DMS153 (cell line): ENCODE measurements around the gene GAB3.
"Not testable (repeated sequence)": the region's sequence is repeated elsewhere in the genome, so short reads cannot be mapped to it uniquely, and the experiment has no call there.

Experiments used
- DNase-seq: peaks from one replicate; lab custom pipeline; 2025; lab: John Stamatoyannopoulos, UW

The GAB3 gene

DNA sequence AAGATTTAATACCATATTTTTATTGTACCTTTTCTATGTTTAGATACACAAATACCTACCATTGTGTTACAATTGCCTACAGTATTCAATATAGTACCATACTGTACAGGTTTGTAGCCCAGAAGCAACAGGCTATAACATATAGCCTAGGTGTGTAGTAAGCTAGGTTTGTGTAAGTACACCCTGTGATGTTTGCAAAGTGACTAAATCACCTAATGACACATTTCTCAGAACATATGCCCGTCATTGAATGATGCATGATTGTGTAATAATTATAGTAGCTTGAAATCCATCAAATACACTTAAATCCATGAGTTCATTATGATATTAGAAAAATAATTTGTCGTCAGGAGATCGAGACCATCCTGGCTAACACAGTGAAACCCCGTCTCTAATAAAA lies 30.8 kb downstream of the GAB3 start:
- no peak for DNase-seq

- no peak for DNase-seq
Measured at GRCh38 chrX:154719132-154719675, 31.7 kb downstream of the GAB3 start.

- DNase-seq = no peak
Measured at GRCh38 chrX:154718616-154719015, 32.3 kb downstream of the GAB3 start.

- DNase-seq = peak; percentile 81
Measured at GRCh38 chrX:154717824-154718223, 33.1 kb downstream of the GAB3 start.

DNA sequence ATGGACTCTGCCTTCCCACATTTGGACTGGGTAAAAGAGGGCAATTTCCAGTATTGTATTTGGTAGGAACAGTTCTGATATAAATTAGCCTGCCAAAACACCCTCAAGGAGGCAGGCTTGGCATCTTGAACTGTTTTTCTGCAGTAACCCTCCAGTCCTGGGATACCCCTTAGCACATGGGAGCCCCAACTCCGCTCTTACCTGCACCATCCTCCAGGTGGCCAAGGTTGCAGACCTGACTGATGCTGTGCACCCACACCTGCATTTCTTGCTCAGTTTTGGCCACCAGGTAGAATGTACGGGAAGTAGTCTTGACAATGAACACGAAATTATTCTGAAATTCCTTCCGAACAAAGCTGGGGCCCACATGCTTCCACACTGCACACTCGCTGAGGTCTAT lies 35.1 kb downstream of the GAB3 start:
- DNase-seq = no peak

DNA sequence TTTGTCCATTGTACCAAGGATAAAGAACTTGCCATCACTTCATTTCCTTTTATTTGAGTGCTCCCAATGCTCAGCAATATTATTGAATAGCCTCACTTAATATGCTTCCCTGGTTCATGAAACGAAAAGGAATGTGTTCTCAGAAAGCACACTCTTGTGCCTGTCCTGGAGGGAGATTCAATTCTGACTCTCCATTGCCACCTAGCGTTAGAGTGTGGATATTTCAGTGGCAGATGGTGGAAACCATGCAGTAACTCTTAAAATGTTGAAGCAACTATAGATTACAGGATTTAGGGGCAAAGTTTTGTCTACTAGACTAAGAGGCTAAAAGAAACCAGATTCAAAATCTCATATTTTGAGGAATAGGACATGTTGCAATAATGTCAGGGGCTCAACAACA lies 36.0 kb downstream of the GAB3 start:
- DNase-seq = peak; percentile 15

DNA sequence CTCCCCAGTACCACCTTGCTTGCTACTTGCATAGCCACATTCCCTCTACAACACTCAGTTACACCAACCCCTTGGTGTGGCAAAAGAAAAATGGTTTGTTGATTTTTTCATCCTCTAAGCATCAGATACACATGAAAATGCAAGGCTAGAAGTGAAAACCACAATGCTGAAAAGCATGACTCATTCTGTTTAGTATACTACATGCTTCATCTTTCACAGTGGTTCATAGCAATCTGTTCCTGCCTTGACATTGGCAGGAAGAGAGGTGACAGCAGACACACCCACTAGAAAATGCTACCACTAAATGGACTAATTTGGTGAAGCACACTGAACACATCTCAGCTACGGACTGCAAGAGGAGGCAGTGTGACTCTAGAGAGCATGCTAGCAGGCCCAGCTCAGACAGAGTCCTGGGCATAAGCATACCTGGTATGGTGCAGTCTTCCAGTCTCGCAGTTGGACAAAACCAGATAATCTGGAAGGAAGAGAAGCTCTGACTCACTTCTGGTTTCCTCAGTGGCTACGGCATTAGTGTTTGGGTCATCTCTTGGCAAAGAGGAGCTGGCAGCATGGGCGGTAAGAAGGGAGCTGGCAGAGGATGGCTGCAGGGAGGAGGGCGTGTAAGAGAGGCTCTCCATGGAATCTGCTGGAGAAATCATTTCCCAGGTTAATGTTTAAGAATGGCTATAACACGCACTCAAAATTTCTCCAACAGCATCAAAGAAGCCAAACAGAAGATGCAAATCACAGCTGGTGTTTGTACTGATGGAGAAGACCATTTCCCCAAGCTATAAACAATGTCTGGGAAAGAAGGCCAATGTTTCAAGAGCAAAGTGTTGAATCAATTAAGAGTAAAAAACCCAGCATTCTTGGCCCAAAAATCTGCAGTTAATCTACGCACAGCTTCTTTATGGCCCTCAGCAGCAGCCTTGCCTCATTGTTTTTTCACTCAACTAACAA lies 37.8 kb downstream of the GAB3 start:
- no peak for DNase-seq

DNA sequence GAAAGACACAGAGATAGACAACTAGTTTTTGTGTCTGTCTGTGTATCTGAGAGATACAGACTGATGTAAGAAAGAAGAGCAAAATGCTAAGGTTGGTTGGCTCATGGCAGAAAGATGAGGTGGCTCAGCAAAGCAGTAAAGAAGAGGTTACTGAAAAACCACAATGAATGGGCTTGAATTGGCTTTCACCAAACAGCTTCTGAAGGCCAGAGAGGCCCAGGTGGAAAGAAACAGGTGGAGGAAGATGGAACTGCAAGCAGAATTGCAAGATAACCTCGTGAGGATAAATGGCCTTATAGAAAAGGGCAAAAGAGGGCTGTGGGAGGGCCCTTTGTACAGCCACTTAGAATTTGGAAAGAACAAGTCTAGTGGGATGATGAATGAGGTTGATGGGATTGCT lies 39.6 kb downstream of the GAB3 start:
- no peak for DNase-seq

DNA sequence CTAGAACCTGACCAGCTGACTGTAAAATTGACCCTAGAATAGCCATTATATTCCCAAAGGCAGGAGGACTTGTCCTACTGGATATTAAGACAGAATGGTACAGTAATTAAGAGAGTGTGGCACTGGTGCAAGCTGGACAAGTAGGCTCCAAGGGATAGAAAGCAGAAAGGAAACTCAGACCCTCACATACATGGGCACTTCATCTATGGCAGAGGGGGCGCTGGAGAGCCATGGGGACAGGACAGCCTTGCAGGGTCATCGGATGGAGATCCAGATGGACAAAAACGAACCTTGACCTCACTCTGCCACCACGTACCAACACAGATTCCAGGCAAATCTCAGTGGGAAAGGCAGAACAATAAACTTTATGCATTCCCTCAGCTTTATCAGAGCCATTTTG lies 40.6 kb downstream of the GAB3 start:
- no peak for DNase-seq

DNA sequence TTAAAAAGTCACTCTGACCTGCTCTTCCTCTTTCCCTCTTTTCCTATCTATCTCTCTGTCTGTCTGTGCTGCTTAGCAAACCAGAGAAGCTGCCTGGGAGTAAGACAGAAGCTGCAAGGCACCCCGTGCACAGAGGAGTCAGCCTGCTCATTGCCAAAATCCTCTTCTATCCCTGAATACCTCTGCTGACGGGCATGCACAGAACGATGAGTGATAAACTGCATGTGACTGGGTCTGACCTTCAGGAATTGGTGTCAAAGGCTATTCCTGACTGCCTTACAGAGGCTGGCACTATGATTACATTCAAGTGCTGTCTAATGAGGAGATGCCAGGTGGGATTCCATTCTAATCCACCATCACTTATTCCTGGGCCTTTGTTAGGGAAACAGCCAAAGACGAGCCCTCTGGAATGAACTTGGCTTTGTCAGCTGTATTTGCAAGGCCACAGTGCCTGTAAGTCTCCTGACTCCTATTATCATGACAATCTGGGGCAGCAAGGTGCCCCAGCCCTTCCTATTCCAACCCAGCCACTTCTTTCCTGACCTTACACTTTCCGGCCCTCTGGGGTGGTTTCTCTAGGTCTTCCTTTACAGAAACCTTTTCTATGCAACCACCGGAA lies 52.1 kb downstream of the GAB3 start:
- no peak for DNase-seq

GRCh38 chrX:154696676-154697045 lies 54.2 kb downstream of the GAB3 start:
- DNase-seq = no peak

DNA sequence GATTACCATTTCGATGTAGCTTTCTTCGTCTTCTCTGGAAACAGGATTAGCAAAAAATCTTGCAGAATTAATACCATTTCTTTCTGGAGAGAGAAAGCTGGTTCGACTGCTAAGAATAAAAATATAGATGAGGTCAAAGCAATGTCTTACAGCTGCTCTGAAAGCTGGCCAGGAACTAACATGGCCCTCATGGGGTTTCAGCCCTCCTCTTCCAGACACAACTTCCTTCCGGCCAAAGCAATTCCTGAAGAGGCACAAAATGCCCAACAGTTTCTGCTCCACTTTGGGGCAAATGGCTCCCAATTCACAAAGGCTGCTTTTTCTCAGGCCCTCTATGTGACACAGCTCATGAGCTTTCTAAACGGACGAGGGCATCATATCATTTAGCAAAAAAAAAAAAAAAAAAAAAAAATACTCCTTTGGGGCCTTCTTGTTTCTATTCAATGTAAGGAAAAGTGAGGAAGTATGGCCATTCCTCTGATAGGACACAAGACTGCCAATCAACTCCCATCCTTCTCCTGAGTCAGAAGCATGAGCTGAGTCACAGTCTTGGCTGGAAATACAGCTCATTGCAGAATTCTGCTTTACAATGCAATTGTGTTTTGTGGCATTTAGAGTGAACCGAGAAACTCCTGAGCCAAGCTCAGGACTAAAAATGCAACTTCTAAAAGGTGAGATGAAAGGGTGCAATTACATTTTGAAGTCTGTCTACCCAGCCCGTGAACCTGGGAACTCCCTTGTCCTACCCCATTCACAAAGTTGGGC lies 54.8 kb downstream of the GAB3 start:
- DNase-seq = no peak

DNA sequence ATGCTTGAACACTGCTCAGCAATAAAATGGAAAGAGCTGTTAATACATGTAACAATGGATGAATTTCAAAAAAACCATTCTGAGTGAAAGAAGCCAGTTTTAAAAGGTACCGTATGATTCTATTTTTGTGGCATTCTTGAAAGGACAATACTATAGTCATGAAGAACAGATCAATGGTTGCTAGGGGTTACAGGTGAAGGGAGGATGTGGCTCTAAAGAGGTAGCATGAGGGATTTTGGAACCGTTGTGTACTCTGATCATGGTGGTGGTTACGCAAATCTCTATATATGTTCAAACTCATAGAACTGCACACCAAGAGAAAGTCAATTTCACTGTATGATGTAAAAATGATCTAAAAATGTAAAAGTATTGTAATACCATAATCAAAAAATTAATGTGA lies 57.5 kb downstream of the GAB3 start:
- DNase-seq = no peak

DNA sequence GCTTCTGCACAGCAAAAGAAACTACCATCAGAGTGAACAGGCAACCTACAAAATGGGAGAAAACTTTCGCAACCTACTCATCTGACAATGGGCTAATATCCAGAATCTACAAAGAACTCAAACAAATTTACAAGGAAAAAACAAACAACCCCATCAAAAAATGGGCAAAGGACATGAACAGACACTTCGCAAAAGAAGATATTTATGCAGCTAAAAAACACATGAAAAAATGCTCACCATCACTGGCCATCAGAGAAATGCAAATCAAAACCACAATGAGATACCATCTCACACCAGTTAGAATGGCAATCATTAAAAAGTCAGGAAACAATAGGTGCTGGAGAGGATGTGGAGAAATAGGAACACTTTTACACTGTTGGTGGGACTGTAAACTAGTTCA lies 60.4 kb downstream of the GAB3 start:
- not testable (repeated sequence) for DNase-seq

- DNase-seq = not testable (repeated sequence)
Measured at GRCh38 chrX:154672084-154672483, 78.8 kb downstream of the GAB3 start.

GRCh38 chrX:154670848-154671247 lies 80.0 kb downstream of the GAB3 start:
- DNase-seq = not testable (repeated sequence)

DNA sequence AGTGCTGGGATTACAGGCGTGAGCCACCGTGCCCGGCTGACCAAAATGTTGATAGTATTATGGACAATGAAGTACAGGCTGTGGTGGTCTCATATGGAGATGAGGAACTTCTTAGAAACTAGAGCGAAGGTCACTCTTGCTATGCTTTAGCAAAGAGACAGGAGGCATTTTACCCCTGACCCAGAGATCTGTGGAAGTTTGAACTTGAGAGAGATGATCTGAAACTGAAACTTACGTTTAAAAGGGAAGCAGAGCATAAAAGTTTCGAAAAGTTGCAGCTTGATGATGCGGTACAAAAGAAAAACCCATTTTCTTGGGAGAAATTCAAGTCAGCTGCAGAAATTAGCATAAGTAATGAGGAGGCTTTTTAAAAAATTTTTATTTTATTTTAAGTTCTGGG lies 89.0 kb downstream of the GAB3 start:
- no peak for DNase-seq

DNA sequence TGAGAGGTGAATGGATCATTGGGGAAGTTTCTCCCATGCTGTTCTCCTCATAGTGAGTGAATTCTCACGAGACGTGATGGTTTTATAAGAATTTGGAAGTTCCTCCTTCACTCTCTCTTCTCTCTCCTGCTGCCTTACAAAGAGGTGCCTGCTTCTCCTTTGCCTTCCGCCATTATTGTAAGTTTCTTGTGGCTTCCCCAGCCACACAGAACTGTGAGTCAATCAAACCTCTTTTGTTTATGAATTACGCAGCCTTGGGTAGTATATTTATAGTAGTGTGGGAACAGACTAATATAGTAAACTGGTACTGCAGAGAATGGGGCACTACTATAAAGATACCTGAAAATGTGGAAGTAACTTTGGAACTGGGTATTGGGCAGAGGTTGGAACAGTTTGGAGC lies 89.7 kb downstream of the GAB3 start:
- no peak for DNase-seq

- DNase-seq = no peak
Measured at GRCh38 chrX:154660541-154660940, 90.3 kb downstream of the GAB3 start.

DNA sequence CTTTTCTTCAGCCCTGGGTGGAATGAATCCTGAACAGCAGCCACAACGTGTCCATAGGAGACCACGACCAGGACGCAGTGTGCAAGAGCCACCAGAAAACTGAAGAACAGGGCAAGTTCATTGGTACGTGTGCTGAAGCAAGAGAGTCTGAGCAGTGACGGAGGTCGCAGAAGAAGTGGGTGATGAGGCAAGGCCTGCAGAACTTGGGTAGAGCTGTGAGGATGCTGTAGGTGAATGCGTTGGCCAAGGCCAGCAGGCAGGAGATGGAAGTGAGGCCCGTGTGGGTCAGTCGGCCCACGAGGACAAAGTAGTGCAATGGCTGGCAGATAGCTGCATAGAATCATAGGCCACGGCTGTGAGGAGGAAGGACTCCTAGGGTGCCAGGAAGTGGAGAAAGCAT lies 91.9 kb downstream of the GAB3 start:
- DNase-seq = no peak

DNA sequence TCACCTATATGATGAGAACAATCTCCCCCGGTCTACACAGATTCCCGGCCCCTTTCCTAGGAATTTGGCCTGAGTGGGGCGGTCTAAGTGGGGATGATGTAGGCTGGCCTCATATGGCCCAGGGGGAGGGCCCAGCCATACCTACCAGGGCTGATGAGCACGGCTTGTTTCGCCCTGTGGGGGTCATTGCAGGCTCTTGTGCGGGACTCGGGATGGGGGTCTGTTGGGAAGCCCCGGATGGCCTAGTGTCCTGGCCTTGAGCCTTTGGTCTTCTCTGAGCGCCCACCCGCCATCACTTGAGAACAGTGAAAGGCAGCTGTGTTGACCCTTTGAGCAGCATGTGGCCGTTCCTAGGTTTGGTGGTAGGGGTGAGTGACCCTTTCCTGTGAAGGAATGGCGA lies 92.7 kb downstream of the GAB3 start:
- DNase-seq = no peak

- DNase-seq = no peak
Measured at GRCh38 chrX:154657226-154657805, 93.6 kb downstream of the GAB3 start.
